Measurements from ENCODE around the gene ZNF598. TPM values are rescaled to one million over a fixed set of nuclear protein-coding genes. Genes with fewer than 3 reads are reported as not detected.

ZNF598 gene
- 18.5 TPM for total RNA-seq
- long read RNA-seq, partial matches to known transcripts, result 6 of 19 reads
- long read RNA-seq, other reads (novel, unspliced or antisense), result 7 of 19 reads

DNA sequence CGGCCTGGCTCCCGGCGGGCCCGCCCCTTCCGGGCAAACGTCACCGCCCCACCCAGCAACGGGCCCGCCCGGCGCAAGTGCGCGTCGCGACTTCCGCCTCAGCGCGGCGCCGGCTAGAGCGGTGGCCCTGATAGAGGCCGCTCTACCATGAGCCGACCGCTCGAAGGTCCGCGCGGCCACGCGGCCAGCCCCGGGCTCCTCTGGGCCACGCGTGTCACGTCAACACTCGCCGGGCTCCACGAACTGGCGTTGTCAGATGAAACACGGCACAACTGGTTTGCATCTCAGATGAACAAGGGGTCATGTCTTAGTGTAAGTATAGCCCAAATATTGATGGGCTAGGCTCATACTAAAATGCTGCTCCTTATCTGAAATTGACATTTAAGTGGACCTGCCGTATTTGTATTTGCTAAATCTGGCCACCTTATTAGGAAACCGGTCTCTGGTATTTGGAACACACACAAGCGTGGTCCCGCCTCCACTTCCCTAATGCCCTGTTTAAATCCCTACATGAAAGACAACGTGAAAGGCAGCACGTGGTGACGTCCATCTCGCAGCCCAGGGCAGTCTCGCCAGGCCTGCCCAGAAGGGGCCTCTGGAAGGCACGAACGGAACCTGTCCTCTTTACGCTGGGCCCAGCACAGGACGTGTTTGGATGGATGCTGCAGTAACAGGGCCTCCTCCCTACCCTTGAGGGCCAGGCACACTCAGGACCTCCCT, at the start of gene ZNF598:
ZNF598 (minus strand) TSS at position 31 of the 720 bp plus-strand sequence.
- intact Hi-C loops (cut with DNase I), result no loop called here
- ATAC-seq (peak; percentile 98), DNase-seq (ENCODE audit: missing footprints) (peak; percentile 91)

DNA sequence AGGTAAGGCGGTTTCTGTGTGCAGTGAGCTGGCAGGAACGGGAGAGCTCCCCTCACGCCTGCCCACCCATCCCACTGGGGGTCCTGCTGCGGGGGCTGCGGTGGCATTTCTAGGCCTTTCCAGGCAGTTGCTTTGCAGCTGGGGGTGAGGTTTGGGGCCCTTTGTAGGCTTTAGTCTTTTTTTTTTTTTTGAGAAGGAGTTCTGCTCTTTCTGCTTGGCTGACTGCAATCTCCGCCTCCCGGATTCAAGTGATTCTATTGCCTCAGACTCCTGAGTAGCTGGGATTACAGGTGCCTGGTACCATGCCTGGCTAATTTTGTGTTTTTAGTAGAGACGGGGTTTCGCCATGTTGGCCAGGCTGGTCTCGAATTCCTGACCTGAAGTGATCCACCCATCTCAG, 49.3 kb upstream of the ZNF598 start:
- ATAC-seq (no peak), DNase-seq (ENCODE audit: missing footprints) (no peak)
- intact Hi-C loops (cut with DNase I), result no loop called here

DNA sequence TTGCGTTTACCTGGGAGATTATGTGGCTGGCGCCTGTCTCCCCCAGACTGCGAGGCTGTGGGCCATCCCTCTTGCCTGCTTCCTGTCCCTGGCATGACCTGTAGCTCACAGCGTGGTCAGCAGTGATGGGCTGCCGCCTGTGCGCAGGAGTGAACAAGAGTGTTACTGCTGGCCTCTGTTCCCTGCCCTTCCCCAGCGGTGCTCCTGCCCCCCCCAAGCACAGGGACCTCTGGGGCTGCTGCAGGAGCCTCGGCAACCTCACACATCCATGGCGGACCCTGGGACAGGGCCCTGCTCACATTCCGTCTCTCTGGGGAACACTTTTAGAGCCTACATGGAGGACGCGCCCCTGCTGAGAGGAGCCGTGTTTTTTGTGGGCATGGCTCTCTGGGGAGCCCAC, 48.8 kb upstream of the ZNF598 start:
- ATAC-seq (no peak), DNase-seq (ENCODE audit: missing footprints) (no peak)
- intact Hi-C loops (cut with DNase I), result no loop called here

DNA sequence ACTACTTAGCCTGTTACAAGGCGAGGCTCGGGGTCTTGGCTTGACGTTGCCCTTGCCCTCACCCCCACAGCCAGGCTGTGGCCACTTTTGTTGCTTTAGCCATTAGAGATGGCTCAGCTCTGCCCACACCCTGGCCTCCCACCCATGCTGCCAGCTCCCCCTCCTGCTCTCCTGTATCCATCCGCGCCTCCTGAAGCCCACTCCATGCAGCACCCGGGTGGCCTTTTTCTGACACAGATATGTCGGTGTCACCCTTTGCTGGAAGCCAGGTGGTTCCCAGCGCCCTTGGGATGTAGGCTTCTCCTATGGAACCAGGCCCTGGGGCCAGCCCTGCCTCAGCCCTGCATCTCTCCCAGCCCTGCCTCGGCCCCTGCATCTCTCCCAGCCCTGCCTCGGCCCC, 47.8 kb upstream of the ZNF598 start:
- intact Hi-C loops (cut with DNase I), result no loop called here
- ATAC-seq (no peak), DNase-seq (ENCODE audit: missing footprints) (no peak)

DNA sequence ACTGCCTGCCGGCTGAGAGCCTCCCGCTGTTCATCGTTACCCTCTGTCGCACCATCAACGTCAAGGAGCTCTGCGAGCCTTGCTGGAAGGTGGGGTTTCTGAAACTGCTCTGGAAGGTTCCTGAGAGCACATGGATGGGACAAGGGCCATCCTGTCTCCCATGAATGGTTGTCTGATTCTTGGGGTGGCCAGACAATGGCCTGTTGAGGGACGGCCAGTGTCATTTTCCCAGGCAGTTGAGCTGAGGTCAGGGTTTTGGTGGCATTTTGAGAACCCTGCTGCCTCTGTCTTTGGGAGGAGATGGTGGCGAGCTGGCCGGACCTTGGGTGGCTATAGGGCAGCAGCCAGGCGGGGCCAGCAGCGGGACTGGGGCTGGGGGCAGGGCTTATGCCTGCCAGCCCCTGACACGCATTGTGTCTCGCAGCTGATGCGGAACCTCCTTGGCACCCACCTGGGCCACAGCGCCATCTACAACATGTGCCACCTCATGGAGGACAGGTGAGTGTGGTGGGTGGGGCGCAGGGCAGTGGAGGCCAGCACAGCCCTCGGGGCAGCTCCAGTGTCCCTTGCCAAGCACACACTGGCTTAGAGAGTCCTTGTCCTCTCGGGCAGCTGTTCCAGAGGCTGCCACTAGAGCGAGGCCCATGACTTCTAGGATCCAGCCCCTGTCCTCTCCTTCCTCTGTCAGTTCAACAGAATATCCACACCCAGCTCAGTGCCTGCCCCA, 47.2 kb upstream of the ZNF598 start:
- DNase-seq (ENCODE audit: missing footprints) (no peak), ATAC-seq (no peak)
- intact Hi-C loops (cut with DNase I), result loop anchor here (1.0 kb wide), 1 partner anchor 34 kb away; no protein-coding TSS in a partner anchor

DNA sequence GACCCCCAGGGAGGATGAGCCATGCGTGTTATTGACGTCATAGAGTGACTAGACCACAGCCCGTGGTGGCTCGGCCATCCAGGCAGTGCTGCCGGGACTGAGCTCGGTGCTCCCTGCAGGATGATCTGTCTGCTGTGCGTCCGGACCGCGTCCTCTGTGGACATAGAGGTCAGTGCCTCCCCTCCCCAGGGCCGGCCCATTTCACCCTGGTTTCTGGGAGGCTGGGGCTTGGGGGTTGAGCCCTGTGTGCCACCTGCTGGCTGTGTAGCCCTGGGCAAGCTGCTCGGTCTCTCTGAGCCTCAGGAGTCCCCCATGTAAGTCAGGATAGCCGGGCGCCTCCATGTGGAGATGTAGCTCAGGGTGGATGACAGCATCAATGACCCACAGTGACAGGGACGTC, 46.5 kb upstream of the ZNF598 start:
- DNase-seq (ENCODE audit: missing footprints) (no peak), ATAC-seq (peak; percentile 27)
- intact Hi-C loops (cut with DNase I), result loop anchor here (1.0 kb wide), 1 partner anchor 33 kb away; no protein-coding TSS in a partner anchor

DNA sequence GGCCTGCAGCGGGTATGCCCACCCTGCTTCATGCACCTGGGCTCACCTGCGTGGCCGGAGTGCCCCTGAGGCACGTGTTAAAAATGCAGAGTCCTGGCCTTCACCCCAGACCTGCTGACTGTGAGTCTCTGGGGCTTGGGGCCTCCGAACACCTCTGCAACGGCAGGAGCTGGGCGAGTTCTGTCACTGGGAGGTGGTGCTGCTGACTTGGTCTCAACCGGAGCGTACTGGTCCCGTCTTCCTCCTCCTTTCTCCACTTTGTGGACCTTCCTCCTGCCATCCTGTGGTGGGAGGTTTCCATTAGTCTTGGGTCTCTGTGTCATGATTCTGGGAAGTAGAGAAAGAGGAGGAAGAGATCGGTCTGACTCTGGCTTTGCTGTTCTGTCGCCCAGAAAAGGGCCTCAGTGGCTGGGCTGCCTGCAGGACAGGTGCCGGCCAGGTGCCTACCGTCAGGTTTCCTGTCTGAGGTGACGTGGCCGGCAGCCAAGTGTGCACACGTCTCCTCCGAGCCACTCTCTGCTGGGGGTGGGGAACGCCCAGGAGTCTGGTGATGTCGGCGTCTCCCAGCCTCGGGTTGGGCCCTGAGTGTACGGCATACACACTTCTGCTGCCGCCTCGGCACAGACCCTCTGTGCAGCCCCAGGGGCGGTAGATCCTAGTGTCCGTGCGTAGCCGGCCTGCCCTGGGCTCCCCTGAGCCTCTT, 45.1 kb upstream of the ZNF598 start:
- DNase-seq (ENCODE audit: missing footprints), result no peak
- intact Hi-C loops (cut with DNase I), result no loop called here
- ATAC-seq, result no peak

DNA sequence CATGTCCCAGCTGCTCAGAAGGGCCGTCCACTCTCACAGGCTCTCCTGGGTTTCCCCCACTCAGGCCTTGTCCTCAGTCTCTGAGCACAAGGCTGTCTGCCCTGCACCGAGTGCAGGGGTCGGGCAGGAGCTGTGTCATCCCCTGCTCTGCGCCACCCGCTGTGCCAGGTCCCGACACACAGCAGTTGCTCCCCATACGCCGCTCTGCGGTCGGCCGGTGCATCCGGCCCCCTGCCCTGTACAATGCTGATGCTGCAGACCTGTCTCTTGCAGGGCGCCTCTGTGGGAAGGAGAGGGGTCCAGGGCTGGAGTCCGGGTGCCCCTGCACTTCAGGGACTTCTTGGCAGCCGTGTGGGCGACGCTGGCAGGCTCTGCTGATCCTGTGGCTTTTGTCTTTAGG, 44.3 kb upstream of the ZNF598 start:
- no peak for ATAC-seq
- DNase-seq (ENCODE audit: missing footprints), result no peak
- intact Hi-C loops (cut with DNase I), result no loop called here

DNA sequence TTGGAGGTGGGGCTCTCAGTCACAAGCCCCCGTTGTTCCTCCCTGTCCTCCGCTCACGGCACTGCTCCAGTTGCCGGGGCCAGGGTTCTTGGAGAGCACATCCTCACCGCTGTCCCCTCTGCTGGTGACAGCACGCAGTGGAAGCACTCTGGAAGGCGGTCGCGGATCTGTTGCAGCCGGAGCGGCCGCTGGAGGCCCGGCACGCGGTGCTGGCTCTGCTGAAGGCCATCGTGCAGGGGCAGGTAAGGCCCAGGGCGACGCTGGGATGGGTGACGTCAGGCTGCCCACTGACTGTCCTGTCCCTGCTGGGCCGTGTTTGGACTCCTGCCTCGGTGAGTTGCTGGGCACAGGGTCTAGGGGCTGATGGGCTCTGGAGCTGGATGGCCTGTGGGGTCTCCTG, 43.6 kb upstream of the ZNF598 start:
- no peak for ATAC-seq

DNA sequence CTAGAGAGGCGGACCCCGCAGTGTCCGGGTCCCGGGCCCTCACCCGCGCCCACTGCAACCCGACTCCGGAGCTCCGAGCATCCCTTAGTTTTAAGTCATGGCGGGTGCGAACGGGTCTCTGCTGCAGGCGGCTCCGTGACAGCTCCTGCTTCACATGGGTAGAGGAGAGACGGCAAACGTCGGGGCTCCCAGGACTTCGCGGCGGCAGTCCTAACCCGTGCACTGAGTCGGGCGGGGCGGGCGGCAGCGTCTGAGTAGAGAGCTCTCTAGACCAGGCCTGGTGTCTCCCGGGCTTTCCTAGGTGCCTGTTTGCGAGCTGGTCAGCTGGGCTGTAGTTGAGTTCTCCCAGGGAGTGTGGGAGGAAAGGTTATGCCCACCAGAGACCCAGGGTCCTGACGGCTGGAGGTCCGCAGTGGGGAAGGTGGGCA, 38.5 kb upstream of the ZNF598 start:
- ATAC-seq, result no peak
- intact Hi-C loops (cut with DNase I), result loop anchor here (5.0 kb wide), 1 partner anchor 74 kb away; no protein-coding TSS in a partner anchor
- DNase-seq (ENCODE audit: missing footprints), result no peak

More for the DNA sequence above, 43.6 kb upstream of the ZNF598 start:
- intact Hi-C loops (cut with DNase I), result no loop called here
- DNase-seq (ENCODE audit: missing footprints), result no peak

DNA sequence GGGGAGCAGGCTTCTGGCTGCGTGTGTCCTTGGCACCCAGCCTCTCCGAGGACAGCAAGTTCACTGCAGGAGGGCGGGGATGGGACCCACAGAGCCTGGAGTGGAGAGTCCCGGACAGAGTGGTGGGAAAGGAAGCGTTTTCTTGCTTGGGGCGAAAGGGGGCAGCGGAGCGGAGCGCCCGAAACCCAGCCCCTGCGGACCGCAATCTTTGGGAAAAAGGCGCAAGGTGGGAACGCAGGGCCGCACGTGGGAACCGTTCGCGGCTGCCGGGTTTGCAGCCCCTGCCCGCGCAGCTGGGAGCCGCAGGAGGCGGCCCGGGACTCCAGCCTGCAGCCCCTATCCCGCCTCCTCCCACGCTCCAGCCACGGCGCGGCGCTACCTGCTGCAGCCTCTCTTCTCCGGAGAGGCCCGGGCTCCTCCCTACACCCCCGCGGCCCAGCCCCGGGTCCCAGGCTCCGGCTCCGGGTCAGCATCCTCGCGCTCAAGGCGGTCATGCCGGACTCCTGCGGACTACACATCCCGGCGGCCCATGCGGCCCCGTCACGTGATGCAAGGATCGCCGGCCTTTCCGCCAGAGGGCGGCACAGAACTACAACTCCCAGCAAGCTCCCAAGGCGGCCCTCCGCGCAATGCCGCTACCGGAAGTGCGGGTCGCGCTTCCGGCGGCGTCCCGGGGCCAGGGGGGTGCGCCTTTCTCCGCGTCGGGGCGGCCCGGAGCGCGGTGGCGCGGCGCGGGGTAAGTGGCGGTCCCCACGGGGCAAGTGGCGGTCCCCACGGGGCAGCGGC, 37.9 kb upstream of the ZNF598 start, which contains the start of the genes NTHL1 and TSC2:
NTHL1 (minus strand) TSS at position 505 of the 786 bp plus-strand sequence; CDS start at position 494, 11 bp downstream.
TSC2 (plus strand) TSS at position 656 of the 786 bp plus-strand sequence. CDS start 631 bp downstream, outside the sequence.
- intact Hi-C loops (cut with DNase I), result loop anchor here (2.0 to 5.0 kb wide), 2 partner anchors 15 to 75 kb away; no protein-coding TSS in a partner anchor
- peak; percentile 96 for ATAC-seq
- peak; percentile 99 for DNase-seq (ENCODE audit: missing footprints)

DNA sequence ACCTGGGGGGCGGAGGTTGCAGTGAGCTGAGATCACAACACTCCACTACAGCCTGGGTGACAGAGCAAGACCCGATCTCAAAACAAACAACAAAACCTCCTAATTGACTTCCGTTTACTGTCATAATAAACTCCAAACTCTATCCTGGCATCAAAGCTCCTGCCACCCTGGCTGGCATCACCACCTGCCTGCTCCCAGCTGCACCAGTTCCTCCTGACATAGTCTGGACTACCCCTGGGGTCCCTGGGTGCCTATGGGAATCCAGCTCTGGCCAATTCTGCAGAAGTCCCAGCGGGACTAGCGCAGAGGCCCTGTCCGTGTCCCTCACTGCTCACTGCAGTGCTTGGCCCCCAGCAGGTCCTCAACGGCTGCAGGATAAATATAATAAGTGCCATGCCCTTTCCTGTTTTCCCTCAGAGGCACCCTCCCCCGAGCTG, 37.3 kb upstream of the ZNF598 start:
- no peak for DNase-seq (ENCODE audit: missing footprints)
- no peak for ATAC-seq
- intact Hi-C loops (cut with DNase I), result loop anchor here (2.0 to 5.0 kb wide), 2 partner anchors 14 to 75 kb away; no protein-coding TSS in a partner anchor

DNA sequence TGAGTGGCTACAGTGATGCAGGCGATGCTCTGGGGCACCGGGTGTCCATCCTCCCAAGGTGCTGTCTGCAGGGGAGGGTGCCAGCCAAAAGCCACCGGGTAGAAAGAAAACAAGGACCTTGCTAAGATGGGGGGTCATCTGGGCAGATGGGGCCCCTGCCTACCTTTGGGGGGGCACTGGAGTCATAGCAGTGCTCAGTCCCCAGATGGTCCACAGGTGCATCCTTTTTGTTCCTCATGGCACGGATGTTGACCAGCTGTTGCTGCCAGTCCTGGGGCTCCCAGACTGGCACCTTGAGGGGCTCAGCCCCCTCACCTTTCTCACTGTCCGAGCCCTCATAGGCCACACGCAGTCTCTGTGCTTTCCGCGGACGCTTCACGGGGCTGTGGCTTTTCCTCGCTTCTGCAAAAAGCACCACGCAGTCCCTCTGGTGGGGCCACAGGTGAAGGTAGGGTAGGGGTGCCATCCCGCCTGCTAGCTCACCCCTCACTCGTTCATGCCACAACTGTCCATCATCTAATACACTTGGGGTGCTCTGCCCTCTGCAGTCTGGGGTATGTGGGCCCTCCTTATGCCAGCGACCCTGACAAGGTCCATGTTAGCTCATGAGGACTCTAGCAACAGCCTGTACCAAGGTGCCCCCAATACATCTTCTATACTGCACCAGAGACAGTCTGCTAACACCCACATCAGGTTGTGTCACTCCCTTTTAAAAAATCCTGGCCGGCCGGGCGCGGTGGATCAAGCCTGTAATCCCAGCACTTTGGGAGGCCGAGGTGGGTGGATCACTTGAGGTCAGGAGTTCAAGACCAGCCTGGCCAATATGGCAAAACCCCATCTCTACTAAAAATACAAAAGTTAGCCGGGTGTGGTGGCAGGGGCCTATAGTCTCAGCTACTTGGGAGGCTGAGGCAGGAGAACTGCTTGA, 36.6 kb upstream of the ZNF598 start:
- no peak for ATAC-seq
- intact Hi-C loops (cut with DNase I), result loop anchor here (2.0 to 5.0 kb wide), 2 partner anchors 13 to 76 kb away; no protein-coding TSS in a partner anchor
- no peak for DNase-seq (ENCODE audit: missing footprints)

DNA sequence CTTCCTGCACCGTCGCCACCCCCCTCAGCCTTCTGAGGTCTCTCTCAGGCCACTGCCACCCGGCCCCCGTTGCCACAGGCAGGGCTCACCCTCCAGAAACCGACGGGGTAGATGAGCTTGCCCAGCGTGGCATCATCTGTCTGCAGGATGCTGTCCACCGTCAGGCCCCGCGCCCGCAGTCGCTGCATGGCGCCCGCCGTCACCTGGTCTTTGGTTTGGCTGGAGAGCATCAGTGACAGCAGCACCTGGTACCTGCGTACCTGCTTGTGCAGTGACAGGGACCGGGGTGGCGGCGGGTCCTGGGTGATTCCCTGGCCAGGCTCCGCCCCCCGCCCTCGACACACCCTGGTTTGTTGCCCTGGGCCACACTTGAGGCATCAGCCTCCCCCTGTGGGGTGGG, 34.9 kb upstream of the ZNF598 start:
- DNase-seq (ENCODE audit: missing footprints), result no peak
- no peak for ATAC-seq
- intact Hi-C loops (cut with DNase I), result no loop called here

DNA sequence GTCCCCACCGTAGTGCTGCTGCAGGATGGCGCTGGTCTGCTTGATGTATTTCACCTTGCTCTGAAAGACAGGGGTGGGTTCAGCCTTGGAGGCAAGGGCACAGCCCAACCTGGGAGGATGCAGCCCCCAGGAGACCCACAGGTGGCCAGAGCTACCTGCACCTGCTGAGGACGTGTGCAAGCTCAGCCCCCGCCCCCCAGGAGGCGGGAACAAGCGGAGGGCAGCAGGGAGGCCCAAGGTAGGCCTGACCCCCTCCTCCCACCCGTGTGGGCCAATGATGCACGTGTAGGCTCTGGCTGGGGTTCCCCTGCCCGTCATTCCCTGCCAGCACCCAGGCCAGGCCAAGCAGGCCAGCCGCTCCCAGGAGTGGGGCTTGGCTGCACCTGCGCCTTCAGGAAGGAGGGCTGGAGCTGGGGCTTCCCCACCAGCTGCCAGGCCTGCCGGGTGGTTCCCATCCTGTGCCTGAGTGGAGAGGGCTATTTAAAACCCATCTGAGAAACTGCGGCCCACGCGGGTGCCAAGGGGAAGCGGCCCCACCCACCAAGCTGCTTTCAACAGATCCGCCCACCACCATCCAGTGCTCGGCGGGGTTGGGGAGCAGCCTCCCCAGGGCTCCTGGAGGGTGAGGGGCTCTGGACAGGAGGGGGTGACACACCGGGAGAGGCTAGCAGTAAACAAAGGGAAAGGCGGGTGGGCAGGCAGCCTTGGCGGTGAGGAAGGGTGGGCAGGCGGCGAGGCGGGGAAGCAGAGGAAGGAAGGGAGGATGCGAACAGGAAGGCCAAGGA, 34.2 kb upstream of the ZNF598 start:
- ATAC-seq (no peak), DNase-seq (ENCODE audit: missing footprints) (peak; percentile 85)
- intact Hi-C loops (cut with DNase I), result no loop called here

DNA sequence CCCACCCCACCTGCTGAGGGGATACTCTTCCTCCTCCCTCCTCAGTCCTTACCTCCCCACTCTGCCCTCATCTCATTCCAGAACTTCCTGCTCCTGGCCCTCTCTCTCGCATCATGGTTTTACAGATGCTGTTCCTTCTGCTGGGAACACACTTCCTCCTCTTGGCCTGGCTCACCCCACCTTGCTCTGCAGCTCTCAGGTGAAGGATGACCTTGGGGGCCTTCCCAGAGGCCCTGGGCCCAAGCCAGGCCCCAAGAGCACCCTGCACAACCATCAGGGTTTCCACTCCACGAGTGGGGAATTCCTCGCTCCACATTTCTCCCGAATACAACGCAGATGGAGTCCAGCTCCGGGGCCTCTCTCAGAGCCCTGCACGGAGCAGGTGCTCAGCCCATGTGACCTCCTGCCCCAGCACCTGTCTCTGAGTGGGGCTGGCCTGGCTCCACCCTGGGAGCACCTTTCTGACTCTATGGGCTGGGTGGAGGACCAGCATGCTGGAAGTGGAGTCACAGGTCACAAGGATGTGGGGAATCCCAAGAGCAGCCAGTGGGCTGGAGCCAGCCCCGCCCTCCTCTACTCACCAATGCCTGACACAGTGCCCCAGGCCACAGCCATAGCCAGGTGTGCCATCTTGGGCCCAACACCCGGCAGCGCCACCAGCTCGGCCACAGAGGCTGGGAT, 33.5 kb upstream of the ZNF598 start:
- ATAC-seq, result no peak
- intact Hi-C loops (cut with DNase I), result no loop called here
- DNase-seq (ENCODE audit: missing footprints), result no peak

Measured in Right ventricle myocardium inferior (tissue), 1 donor.